K562 (cell line): ENCODE data around the gene KDM4C. TPM values are rescaled to one million over a fixed set of nuclear protein-coding genes. Genes with fewer than 3 reads are reported as not detected.

Source experiments
- BCLAF1 ChIP-seq, 2 experiments: fragments of 450-650 bp in 1 of 2; IDR thresholded peaks; 2 replicates each; pipeline ENCODE4 v1.6.1; 2011 to 2017; ENCODE audit warnings: low read depth in 2 of 2, antibody characterized with exemption in 1 of 2, borderline replicate concordance in 1 of 2, low read length in 1 of 2, mild to moderate bottlenecking in 1 of 2, mixed read lengths in 1 of 2; ENCODE audit not compliant: control insufficient read depth in 1 of 2
- KLF6 ChIP-seq: fragments of 250-450 bp; sonication (Bioruptor Pico); IDR thresholded peaks from 2 replicates; pipeline ENCODE4 v1.4.0; 2020; ENCODE audit warnings: mild to moderate bottlenecking, moderate library complexity, borderline replicate concordance
- LEF1 ChIP-seq: fragments of 450-650 bp; IDR thresholded peaks from 2 replicates; pipeline ENCODE4 v1.6.1; 2016; ENCODE audit warnings: mild to moderate bottlenecking
- MED1 ChIP-seq: sonication (generic); formaldehyde crosslinking; IDR thresholded peaks from 2 replicates; pipeline ENCODE4 v1.8.1; 2023; ENCODE audit warnings: missing genetic modification reagents, borderline replicate concordance
- SREBF1 ChIP-seq: fragments of 150-350 bp; IDR thresholded peaks from 2 replicates; pipeline ENCODE4 v1.6.1; 2014; ENCODE audit warnings: antibody characterized with exemption, low read depth, low read length, borderline replicate concordance
- STAG1 ChIP-seq: sonication (generic); formaldehyde crosslinking; IDR thresholded peaks from 2 replicates; pipeline ENCODE4 v1.5.0; 2020; ENCODE audit warnings: missing genetic modification reagents, borderline replicate concordance
- ZBTB17 ChIP-seq: fragments of 450-650 bp; formaldehyde crosslinking; IDR thresholded peaks from 2 replicates; pipeline ENCODE4 v1.4.0; 2020; ENCODE audit warnings: mild to moderate bottlenecking
- ZFP36 ChIP-seq: fragments of 150-350 bp; IDR thresholded peaks from 2 replicates; pipeline ENCODE4 v1.6.1; 2018; ENCODE audit warnings: low read length, low read depth; ENCODE audit not compliant: partially characterized antibody
- ZNF551 ChIP-seq: fragments of 250-450 bp; sonication (Bioruptor Pico); IDR thresholded peaks from 2 replicates; pipeline ENCODE4 v1.5.0; 2021; ENCODE audit warnings: mild to moderate bottlenecking, moderate library complexity
- polyA plus RNA-seq, 8 experiments: library from polyadenylated mRNA; depleted of rRNA in 4 of 8; stranded (reverse) in 5 of 8; unstranded in 3 of 8; fragments of >200 nt; fragmentation: Nextera tagmentation in 2 of 8; fragmentation: Illumina TruSeq in 1 of 8; extraction: Ambion mirVana in 2 of 8; extraction: Trizol in 1 of 8; gene quantifications; 2 replicates each; pipeline versions ENCODE4 v1.2.1 to v1.2.3, GENCODE V29; 2011 to 2014; ENCODE audit warnings: inconsistent platforms in 1 of 8, missing spikeins in 1 of 8
- total RNA-seq, 7 experiments: library from RNA; depleted of rRNA in 6 of 7; stranded (reverse); fragments of >200 nt in 6 of 7; fragmentation: Illumina TruSeq in 2 of 7; extraction: Trizol in 2 of 7; gene quantifications; 2 replicates each; pipeline versions ENCODE4 v1.2.1 to v1.2.3, GENCODE V29; 2011 to 2021; ENCODE audit warnings: low replicate concordance in 1 of 7

Gene KDM4C
- total and polyA plus RNA-seq, 9 of the 15 experiments (the other 6 are each of a cell fraction or from before 2014, with no cell fraction given) = 5.4 to 17.0 (median 12.6) TPM

DNA sequence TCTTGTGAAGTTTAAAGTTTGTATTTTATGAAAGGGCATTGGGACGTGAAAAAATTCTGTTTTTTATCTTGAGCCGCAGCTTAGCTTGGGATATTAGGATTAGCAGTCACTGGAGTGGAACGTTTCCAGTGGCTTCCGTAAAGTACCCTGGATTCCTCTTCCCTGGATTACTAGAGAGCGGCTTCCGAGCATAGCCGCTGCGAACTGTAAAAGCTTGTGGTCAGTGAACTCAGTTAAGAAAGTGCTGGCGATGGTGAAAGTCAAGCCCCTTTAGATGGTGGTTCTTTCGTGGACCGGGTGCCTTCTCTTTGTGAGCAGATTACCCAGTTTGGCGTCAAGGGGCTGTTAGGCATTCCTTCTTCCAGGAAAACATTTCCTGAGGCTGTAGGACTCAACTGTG lies 168.1 kb downstream of the KDM4C start (continued):
- TF ChIP-seq BCLAF1 (IDR thresholded peaks at IDR 0.05; ENCODE audit: borderline replicate concordance in 1 of 2, control insufficient read depth in 1 of 2, low read depth in 2 of 2, low read length in 1 of 2) = no peak
- no peak for TF ChIP-seq ZNF551 (CRISPR knock-in tag)
- TF ChIP-seq KLF6 = no peak
- TF ChIP-seq ZBTB17 (CRISPR knock-in tag) = no peak
- no peak for TF ChIP-seq MED1 (CRISPR knock-in tag)
- no peak for TF ChIP-seq ZFP36
- TF ChIP-seq LEF1 = no peak
- TF ChIP-seq STAG1 (CRISPR knock-in tag) = no peak
- TF ChIP-seq SREBF1 = no peak
